HepG2 (cell line): ENCODE results near the gene TGM6. TPM values are rescaled to one million over a fixed set of nuclear protein-coding genes. Genes with fewer than 3 reads are reported as not detected.
A peak's percentile ranks its signal among the peaks of the same experiment; 100 is the strongest.

ENCODE experiments used
- BORCS8-MEF2B ChIP-seq: sonication (generic); formaldehyde crosslinking; IDR thresholded peaks from 2 replicates; pipeline ENCODE4 v1.8.0; 2022; ENCODE audit warnings: mild to moderate bottlenecking, missing genetic modification reagents
- DNMT1 ChIP-seq: sonication (generic); formaldehyde crosslinking; IDR thresholded peaks from 2 replicates; pipeline ENCODE4 v1.5.1; 2020; ENCODE audit warnings: mild to moderate bottlenecking, missing genetic modification reagents
- ERF ChIP-seq: IDR thresholded peaks from 2 replicates; pipeline ENCODE4 v1.6.1; 2018; ENCODE audit warnings: missing biosample characterization, missing genetic modification reagents
- FOXK2 ChIP-seq: fragments of 450-650 bp; IDR thresholded peaks from 2 replicates; pipeline ENCODE4 v1.6.1; 2016
- GATAD2A ChIP-seq: IDR thresholded peaks from 2 replicates; pipeline ENCODE4 v1.6.1; 2016
- HOMEZ ChIP-seq: IDR thresholded peaks from 2 replicates; pipeline ENCODE4 v1.6.1; 2016; ENCODE audit warnings: low read depth
- HOXA3 ChIP-seq: sonication (generic); formaldehyde crosslinking; IDR thresholded peaks from 2 replicates; pipeline ENCODE4 v1.5.0; 2020; ENCODE audit warnings: missing genetic modification reagents
- JDP2 ChIP-seq: sonication (generic); formaldehyde crosslinking; IDR thresholded peaks from 2 replicates; pipeline ENCODE4 v1.8.1; 2022; ENCODE audit warnings: missing genetic modification reagents, borderline replicate concordance
- MBNL3 ChIP-seq: fragments of 250-450 bp; sonication (Bioruptor Pico); conservative IDR thresholded peaks from 2 replicates; pipeline ENCODE4 v1.8.0; 2022; ENCODE audit warnings: mild to moderate bottlenecking, inconsistent platforms
- MZF1 ChIP-seq: sonication (generic); formaldehyde crosslinking; IDR thresholded peaks from 2 replicates; pipeline ENCODE4 v1.8.1; 2023; ENCODE audit warnings: mild to moderate bottlenecking, missing genetic modification reagents, borderline replicate concordance
- NCOA2 ChIP-seq: sonication (generic); formaldehyde crosslinking; IDR thresholded peaks from 2 replicates; pipeline ENCODE4 v1.8.0; 2022; ENCODE audit warnings: inconsistent platforms
- NR2F1 ChIP-seq, 2 experiments: fragments of 450-650 bp in 1 of 2; formaldehyde crosslinking in 1 of 2; IDR thresholded peaks; 2 replicates each; pipeline versions ENCODE4 v1.5.0 to v1.6.1; 2016 to 2020; ENCODE audit warnings: mild to moderate bottlenecking in 1 of 2, missing compliant biosample characterization in 1 of 2, missing genetic modification reagents in 1 of 2, moderate library complexity in 1 of 2
- TAF15 ChIP-seq: fragments of 200-400 bp; formaldehyde crosslinking; IDR thresholded peaks from one replicate; pipeline ENCODE4 v1.6.1; 2018; ENCODE audit warnings: mild to moderate bottlenecking, low read depth, low read length; ENCODE audit not compliant: poor library complexity, severe bottlenecking
- ZNF354B ChIP-seq: sonication (generic); formaldehyde crosslinking; IDR thresholded peaks from 2 replicates; pipeline ENCODE4 v1.8.0; 2022; ENCODE audit warnings: mild to moderate bottlenecking, missing genetic modification reagents
- ZNF530 ChIP-seq: sonication (generic); formaldehyde crosslinking; IDR thresholded peaks from 2 replicates; pipeline ENCODE4 v1.5.0; 2020; ENCODE audit warnings: low read depth, mild to moderate bottlenecking, missing genetic modification reagents
- ZNF580 ChIP-seq: IDR thresholded peaks from 2 replicates; pipeline ENCODE4 v1.6.1; 2016; ENCODE audit warnings: low read depth, borderline replicate concordance
- ZNF761 ChIP-seq: sonication (generic); formaldehyde crosslinking; conservative IDR thresholded peaks from 2 replicates; pipeline ENCODE4 v1.4.0; 2020; ENCODE audit warnings: mild to moderate bottlenecking, missing genetic modification reagents
- ZNF768 ChIP-seq: sonication (generic); formaldehyde crosslinking; IDR thresholded peaks from 2 replicates; pipeline ENCODE4 v1.4.0; 2020; ENCODE audit warnings: missing genetic modification reagents
- polyA plus RNA-seq, 8 experiments: library from polyadenylated mRNA; depleted of rRNA in 3 of 8; stranded (reverse) in 7 of 8; unstranded in 1 of 8; fragments of >200 nt; fragmentation: Illumina TruSeq in 4 of 8; extraction: Trizol in 4 of 8; gene quantifications; 2 replicates each; pipeline versions ENCODE4 v1.2.1 to v1.2.3, GENCODE V29; 2011 to 2016; ENCODE audit warnings: low read depth in 4 of 8, missing spikeins in 1 of 8, mixed read lengths in 1 of 8; ENCODE audit not compliant: insufficient read depth in 1 of 8
- total RNA-seq, 5 experiments: library from RNA; depleted of rRNA; stranded (reverse); fragments of >200 nt; fragmentation: Illumina TruSeq; extraction: Trizol; gene quantifications; 2 replicates each; pipeline ENCODE4 v1.2.3, GENCODE V29; 2016; ENCODE audit warnings: low read depth in 1 of 5
- TF ChIP-seq, protein P1 (sequence below): sonication (generic); formaldehyde crosslinking; IDR thresholded peaks from 2 replicates; pipeline ENCODE4 v1.8.0; 2022; ENCODE audit warnings: missing genetic modification reagents, mild to moderate bottlenecking, borderline replicate concordance
- TF ChIP-seq, protein P2 (sequence below): IDR thresholded peaks from 2 replicates; pipeline ENCODE4 v1.6.1; 2016; ENCODE audit warnings: missing genetic modification reagents, missing compliant biosample characterization
- TF ChIP-seq, protein P3 (sequence below): sonication (generic); formaldehyde crosslinking; IDR thresholded peaks from 2 replicates; pipeline ENCODE4 v1.5.0; 2020; ENCODE audit warnings: mild to moderate bottlenecking, missing genetic modification reagents, borderline replicate concordance

Gene TGM6
- total and polyA plus RNA-seq, 2 of the 13 experiments (the other 11 are each of a cell fraction or from before 2014, with no cell fraction given) = not detected

GRCh38 chr20:2475850-2476741 lies 95.4 kb downstream of the TGM6 start (continued):
- TF ChIP-seq ZNF768 (CRISPR knock-in tag) = peak; percentile 58
- TF ChIP-seq JDP2 (CRISPR knock-in tag) = no peak
- TF ChIP-seq TAF15 = no peak
- TF ChIP-seq NCOA2 (CRISPR knock-in tag) = peak; percentile 81
- TF ChIP-seq ZNF530 (CRISPR knock-in tag) = no peak
- TF ChIP-seq ZNF354B = no peak
- 0 out of 2 replicates have a peak, but pooled peaks have one; percentile 47 for TF ChIP-seq ZNF761 (CRISPR knock-in tag)
- TF ChIP-seq ERF = peak; percentile 90
- peak; percentile 93; the same call in 1 of the 2 replicates for TF ChIP-seq DNMT1 (CRISPR knock-in tag)
- TF ChIP-seq GATAD2A (CRISPR knock-in tag) = peak; percentile 98
- no peak for TF ChIP-seq MZF1 (CRISPR knock-in tag)
- TF ChIP-seq BORCS8-MEF2B (CRISPR knock-in tag) = peak; percentile 91; the same call in 1 of the 2 replicates
- TF ChIP-seq FOXK2 = peak; percentile 94
- TF ChIP-seq NR2F1 (CRISPR knock-in tag; IDR thresholded peaks at IDR 0.05) = peak in 1 of 2 experiments; percentile 38; a peak in 2 of 4 replicates
- TF ChIP-seq, protein P1, sequence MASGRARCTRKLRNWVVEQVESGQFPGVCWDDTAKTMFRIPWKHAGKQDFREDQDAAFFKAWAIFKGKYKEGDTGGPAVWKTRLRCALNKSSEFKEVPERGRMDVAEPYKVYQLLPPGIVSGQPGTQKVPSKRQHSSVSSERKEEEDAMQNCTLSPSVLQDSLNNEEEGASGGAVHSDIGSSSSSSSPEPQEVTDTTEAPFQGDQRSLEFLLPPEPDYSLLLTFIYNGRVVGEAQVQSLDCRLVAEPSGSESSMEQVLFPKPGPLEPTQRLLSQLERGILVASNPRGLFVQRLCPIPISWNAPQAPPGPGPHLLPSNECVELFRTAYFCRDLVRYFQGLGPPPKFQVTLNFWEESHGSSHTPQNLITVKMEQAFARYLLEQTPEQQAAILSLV (CRISPR knock-in tag) = peak; percentile 83
- TF ChIP-seq, protein P2, sequence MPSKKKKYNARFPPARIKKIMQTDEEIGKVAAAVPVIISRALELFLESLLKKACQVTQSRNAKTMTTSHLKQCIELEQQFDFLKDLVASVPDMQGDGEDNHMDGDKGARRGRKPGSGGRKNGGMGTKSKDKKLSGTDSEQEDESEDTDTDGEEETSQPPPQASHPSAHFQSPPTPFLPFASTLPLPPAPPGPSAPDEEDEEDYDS (CRISPR knock-in tag) = peak; percentile 85
- peak; percentile 94 for TF ChIP-seq HOMEZ (CRISPR knock-in tag)
- peak; percentile 55; the same call in 1 of the 2 replicates for TF ChIP-seq ZNF580 (CRISPR knock-in tag)
- peak; percentile 85; the same call in 1 of the 2 replicates for TF ChIP-seq HOXA3 (CRISPR knock-in tag)
- TF ChIP-seq, protein P3, sequence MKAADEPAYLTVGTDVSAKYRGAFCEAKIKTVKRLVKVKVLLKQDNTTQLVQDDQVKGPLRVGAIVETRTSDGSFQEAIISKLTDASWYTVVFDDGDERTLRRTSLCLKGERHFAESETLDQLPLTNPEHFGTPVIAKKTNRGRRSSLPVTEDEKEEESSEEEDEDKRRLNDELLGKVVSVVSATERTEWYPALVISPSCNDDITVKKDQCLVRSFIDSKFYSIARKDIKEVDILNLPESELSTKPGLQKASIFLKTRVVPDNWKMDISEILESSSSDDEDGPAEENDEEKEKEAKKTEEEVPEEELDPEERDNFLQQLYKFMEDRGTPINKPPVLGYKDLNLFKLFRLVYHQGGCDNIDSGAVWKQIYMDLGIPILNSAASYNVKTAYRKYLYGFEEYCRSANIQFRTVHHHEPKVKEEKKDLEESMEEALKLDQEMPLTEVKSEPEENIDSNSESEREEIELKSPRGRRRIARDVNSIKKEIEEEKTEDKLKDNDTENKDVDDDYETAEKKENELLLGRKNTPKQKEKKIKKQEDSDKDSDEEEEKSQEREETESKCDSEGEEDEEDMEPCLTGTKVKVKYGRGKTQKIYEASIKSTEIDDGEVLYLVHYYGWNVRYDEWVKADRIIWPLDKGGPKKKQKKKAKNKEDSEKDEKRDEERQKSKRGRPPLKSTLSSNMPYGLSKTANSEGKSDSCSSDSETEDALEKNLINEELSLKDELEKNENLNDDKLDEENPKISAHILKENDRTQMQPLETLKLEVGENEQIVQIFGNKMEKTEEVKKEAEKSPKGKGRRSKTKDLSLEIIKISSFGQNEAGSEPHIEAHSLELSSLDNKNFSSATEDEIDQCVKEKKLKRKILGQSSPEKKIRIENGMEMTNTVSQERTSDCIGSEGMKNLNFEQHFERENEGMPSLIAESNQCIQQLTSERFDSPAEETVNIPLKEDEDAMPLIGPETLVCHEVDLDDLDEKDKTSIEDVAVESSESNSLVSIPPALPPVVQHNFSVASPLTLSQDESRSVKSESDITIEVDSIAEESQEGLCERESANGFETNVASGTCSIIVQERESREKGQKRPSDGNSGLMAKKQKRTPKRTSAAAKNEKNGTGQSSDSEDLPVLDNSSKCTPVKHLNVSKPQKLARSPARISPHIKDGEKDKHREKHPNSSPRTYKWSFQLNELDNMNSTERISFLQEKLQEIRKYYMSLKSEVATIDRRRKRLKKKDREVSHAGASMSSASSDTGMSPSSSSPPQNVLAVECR (CRISPR knock-in tag) = peak; percentile 85
- no peak for TF ChIP-seq MBNL3 (CRISPR knock-in tag)
